Activated CD8-positive, alpha-beta memory T cell treated with anti-CD3 and anti-CD28 coated beads, Interleukin-2, amount 10 ng/mL, durations not matched to agents 7 days and 5 days (primary cell): ENCODE measurements around the gene CCDC85A. TPM values are rescaled to one million over a fixed set of nuclear protein-coding genes. Genes with fewer than 3 reads are reported as not detected.
"Not testable (repeated sequence)": the region's sequence is repeated elsewhere in the genome, so short reads cannot be mapped to it uniquely, and the experiment has no call there.

Experiments
- ATAC-seq: fragments of 150-1000 bp; cut with Tn5 transposase; one replicate; pipeline ENCODE4 v1.10.0; 2021; ENCODE audit warnings: moderate library complexity
- CTCF ChIA-PET: fragments of 350-600 bp; sonication (Branson Sonifier 250); formaldehyde crosslinking; loops from one replicate; lab custom pipeline; 2021; ENCODE audit warnings: antibody characterized with exemption; lab: Charles Lee
- DNase-seq: peaks from one replicate; pipeline ENCODE4 v3.0.0-alpha.2; 2020
- H3K27ac Mint-ChIP-seq: one replicate; pipeline ENCODE4 v1.8.0; 2021; ENCODE audit warnings: mild to moderate bottlenecking, mixed read lengths
- H3K27me3 Mint-ChIP-seq: one replicate; pipeline ENCODE4 v1.8.0; 2021; ENCODE audit warnings: mixed read lengths
- H3K36me3 Mint-ChIP-seq: one replicate; pipeline ENCODE4 v1.8.0; 2021; ENCODE audit warnings: mild to moderate bottlenecking, mixed read lengths
- H3K4me1 Mint-ChIP-seq: one replicate; pipeline ENCODE4 v1.8.0; 2021; ENCODE audit warnings: mixed read lengths
- H3K4me3 Mint-ChIP-seq: one replicate; pipeline ENCODE4 v1.8.0; 2021; ENCODE audit warnings: mild to moderate bottlenecking, moderate library complexity, mixed read lengths
- H3K9me3 Mint-ChIP-seq: one replicate; pipeline ENCODE4 v1.8.0; 2022; ENCODE audit warnings: low read depth, mixed read lengths
- total RNA-seq, 2 experiments: library from RNA; stranded (reverse); gene quantifications; one replicate each; pipeline ENCODE4 v1.2.3, GENCODE V29; 2021

The CCDC85A gene
- total RNA-seq, result not detected

GRCh38 chr2:56183643-56184499 lies at the start of gene CCDC85A:
CCDC85A (plus strand) TSS chr2:56183990; CDS start chr2:56184625, 635 bp downstream.
- no peak within 1 kb of the TSS for H3K27ac Mint-ChIP-seq
- peak; percentile 93 for ATAC-seq
- peaks cover 47% of the 10 kb centered on the region for H3K27me3 Mint-ChIP-seq
- peaks cover 6% of the 10 kb centered on the region for H3K4me1 Mint-ChIP-seq
- H3K36me3 Mint-ChIP-seq, result no peaks in the 10 kb centered on the region
- H3K4me3 Mint-ChIP-seq, result peak within 1 kb of the TSS; percentile 5
- CTCF ChIA-PET, result interaction anchor here (0.6 to 1.6 kb wide), 19 partner anchors 8 to 1335 kb away, joined by 3 to 5 read pairs (median 3); no protein-coding TSS in a partner anchor
- DNase-seq, result peak; percentile 71
- no peaks in the 10 kb centered on the region for H3K9me3 Mint-ChIP-seq

- Mint-ChIP-seq H3K4me3 (no peak overlapping the region), H3K27me3 (no peaks in the 10 kb centered on the region), H3K36me3 (no peaks in the 10 kb centered on the region), H3K4me1 (no peaks in the 10 kb centered on the region), H3K9me3 (no peaks in the 10 kb centered on the region), H3K27ac (no peak overlapping the region)
- DNase-seq (no peak), ATAC-seq (no peak)
- CTCF ChIA-PET, result no interaction called here
Observed at GRCh38 chr2:56134861-56135260, 48.9 kb upstream of the CCDC85A start.

GRCh38 chr2:56142497-56143061 lies 41.2 kb upstream of the CCDC85A start:
- CTCF ChIA-PET, H3K9me3 Mint-ChIP-seq, H3K27me3 Mint-ChIP-seq, H3K27ac Mint-ChIP-seq, H3K36me3 Mint-ChIP-seq, DNase-seq, H3K4me1 Mint-ChIP-seq, H3K4me3 Mint-ChIP-seq, ATAC-seq: not testable (repeated sequence)

- no peak for ATAC-seq
- H3K27ac Mint-ChIP-seq, result no peak overlapping the region
- CTCF ChIA-PET, result no interaction called here
- no peaks in the 10 kb centered on the region for H3K36me3 Mint-ChIP-seq
- DNase-seq, result no peak
- H3K9me3 Mint-ChIP-seq, result no peaks in the 10 kb centered on the region
- no peaks in the 10 kb centered on the region for H3K4me1 Mint-ChIP-seq
- no peaks in the 10 kb centered on the region for H3K27me3 Mint-ChIP-seq
- H3K4me3 Mint-ChIP-seq, result no peak overlapping the region
Observed at GRCh38 chr2:56147907-56148306, 35.9 kb upstream of the CCDC85A start.

- no peaks in the 10 kb centered on the region for H3K4me1 Mint-ChIP-seq
- H3K9me3 Mint-ChIP-seq, result no peaks in the 10 kb centered on the region
- H3K27ac Mint-ChIP-seq, result no peak overlapping the region
- no peaks in the 10 kb centered on the region for H3K36me3 Mint-ChIP-seq
- DNase-seq (no peak), ATAC-seq (no peak)
- no peak overlapping the region for H3K4me3 Mint-ChIP-seq
- CTCF ChIA-PET, result no interaction called here
- no peaks in the 10 kb centered on the region for H3K27me3 Mint-ChIP-seq
Observed at GRCh38 chr2:56148825-56149224, 35.0 kb upstream of the CCDC85A start.

- Mint-ChIP-seq H3K27ac (no peak overlapping the region), H3K4me1 (no peaks in the 10 kb centered on the region), H3K4me3 (no peak overlapping the region), H3K9me3 (no peaks in the 10 kb centered on the region), H3K36me3 (no peaks in the 10 kb centered on the region), H3K27me3 (no peaks in the 10 kb centered on the region)
- no peak for DNase-seq
- ATAC-seq, result no peak
- CTCF ChIA-PET, result no interaction called here
Observed at GRCh38 chr2:56151841-56152240, 31.9 kb upstream of the CCDC85A start.

- Mint-ChIP-seq H3K4me1 (no peaks in the 10 kb centered on the region), H3K9me3 (no peaks in the 10 kb centered on the region), H3K27me3 (no peaks in the 10 kb centered on the region), H3K36me3 (no peaks in the 10 kb centered on the region), H3K27ac (no peak overlapping the region), H3K4me3 (no peak overlapping the region)
- DNase-seq (no peak), ATAC-seq (no peak)
- CTCF ChIA-PET, result no interaction called here
Observed at GRCh38 chr2:56155188-56155587, 28.6 kb upstream of the CCDC85A start.

GRCh38 chr2:56159875-56160274 lies 23.9 kb upstream of the CCDC85A start:
- DNase-seq, CTCF ChIA-PET, ATAC-seq, H3K27ac Mint-ChIP-seq, H3K9me3 Mint-ChIP-seq, H3K4me3 Mint-ChIP-seq, H3K4me1 Mint-ChIP-seq, H3K36me3 Mint-ChIP-seq, H3K27me3 Mint-ChIP-seq: not testable (repeated sequence)

GRCh38 chr2:56167616-56168562 lies 15.9 kb upstream of the CCDC85A start:
- CTCF ChIA-PET, result no interaction called here
- Mint-ChIP-seq H3K27me3 (no peaks in the 10 kb centered on the region), H3K27ac (no peak overlapping the region), H3K4me3 (no peak overlapping the region), H3K9me3 (peaks cover 3% of the 10 kb centered on the region), H3K36me3 (no peaks in the 10 kb centered on the region), H3K4me1 (no peaks in the 10 kb centered on the region)
- ATAC-seq (no peak), DNase-seq (no peak)

- no peaks in the 10 kb centered on the region for H3K27me3 Mint-ChIP-seq
- CTCF ChIA-PET, result no interaction called here
- no peak overlapping the region for H3K4me3 Mint-ChIP-seq
- no peak for DNase-seq
- no peaks in the 10 kb centered on the region for H3K4me1 Mint-ChIP-seq
- H3K36me3 Mint-ChIP-seq, result no peaks in the 10 kb centered on the region
- H3K27ac Mint-ChIP-seq, result no peak overlapping the region
- no peak for ATAC-seq
- H3K9me3 Mint-ChIP-seq, result peaks cover 3% of the 10 kb centered on the region
Observed at GRCh38 chr2:56169521-56169920, 14.3 kb upstream of the CCDC85A start.

- no peak overlapping the region for H3K27ac Mint-ChIP-seq
- no peak for ATAC-seq
- no peak for DNase-seq
- H3K4me3 Mint-ChIP-seq, result no peak overlapping the region
- no peaks in the 10 kb centered on the region for H3K36me3 Mint-ChIP-seq
- H3K9me3 Mint-ChIP-seq, result peaks cover 3% of the 10 kb centered on the region
- H3K27me3 Mint-ChIP-seq, result no peaks in the 10 kb centered on the region
- CTCF ChIA-PET, result interaction anchor here (1.7 kb wide), 1 partner anchor 13 kb away, joined by 4 read pairs; no protein-coding TSS in a partner anchor
- no peaks in the 10 kb centered on the region for H3K4me1 Mint-ChIP-seq
Observed at GRCh38 chr2:56170504-56170903, 13.3 kb upstream of the CCDC85A start.

- DNase-seq (no peak), ATAC-seq (no peak)
- H3K4me3 Mint-ChIP-seq, result no peak overlapping the region
- no peaks in the 10 kb centered on the region for H3K36me3 Mint-ChIP-seq
- no peak overlapping the region for H3K27ac Mint-ChIP-seq
- H3K4me1 Mint-ChIP-seq, result no peaks in the 10 kb centered on the region
- H3K27me3 Mint-ChIP-seq, result no peaks in the 10 kb centered on the region
- peaks cover 3% of the 10 kb centered on the region for H3K9me3 Mint-ChIP-seq
- CTCF ChIA-PET, result interaction anchor here (1.7 kb wide), 2 partner anchors 13 kb away, joined by 4 read pairs; partner anchors contain the start of gene CCDC85A
Observed at GRCh38 chr2:56170988-56171387, 12.8 kb upstream of the CCDC85A start.

GRCh38 chr2:56175779-56176178 lies 8.0 kb upstream of the CCDC85A start:
- CTCF ChIA-PET, result no interaction called here
- ATAC-seq (no peak), DNase-seq (no peak)
- peaks cover 1% of the 10 kb centered on the region for H3K4me1 Mint-ChIP-seq
- no peaks in the 10 kb centered on the region for H3K9me3 Mint-ChIP-seq
- H3K27me3 Mint-ChIP-seq, result no peaks in the 10 kb centered on the region
- H3K4me3 Mint-ChIP-seq, result no peak overlapping the region
- no peak overlapping the region for H3K27ac Mint-ChIP-seq
- H3K36me3 Mint-ChIP-seq, result no peaks in the 10 kb centered on the region
